Neuronal stem cell (in vitro differentiated cells): ENCODE data around the gene BAIAP2.
A peak's percentile ranks its signal among the peaks of the same experiment; 100 is the strongest.

ENCODE experiments used
- DNase-seq: peaks from one replicate; pipeline ENCODE4 v3.0.0-alpha.2; 2013; ENCODE audit warnings: low spot score
- H2AFZ ChIP-seq: one replicate; pipeline ENCODE4 v1.6.1; 2013; ENCODE audit warnings: mild to moderate bottlenecking, low read length, inconsistent platforms
- H2AK5ac ChIP-seq: 2 replicates; pipeline ENCODE4 v1.6.1; 2013; ENCODE audit warnings: low read depth, mild to moderate bottlenecking, inconsistent platforms, low read length, moderate library complexity, mixed read lengths
- H2BK120ac ChIP-seq: 2 replicates; pipeline ENCODE4 v1.6.1; 2013; ENCODE audit warnings: low read depth, mild to moderate bottlenecking, inconsistent platforms, low read length, moderate library complexity, mixed read lengths
- H2BK12ac ChIP-seq: one replicate; pipeline ENCODE4 v1.6.1; 2013; ENCODE audit warnings: low read length, inconsistent platforms
- H2BK15ac ChIP-seq: 2 replicates; pipeline ENCODE4 v1.6.1; 2013; ENCODE audit warnings: mild to moderate bottlenecking, low read length, inconsistent platforms, mixed read lengths
- H2BK5ac ChIP-seq: one replicate; pipeline ENCODE4 v1.6.1; 2013; ENCODE audit warnings: inconsistent platforms, mild to moderate bottlenecking, low read length, moderate library complexity
- H3K14ac ChIP-seq: one replicate; pipeline ENCODE4 v1.6.1; 2013; ENCODE audit warnings: low read length, inconsistent platforms
- H3K18ac ChIP-seq: 2 replicates; pipeline ENCODE4 v1.6.1; 2013; ENCODE audit warnings: low read length, inconsistent platforms
- H3K23ac ChIP-seq: 2 replicates; pipeline ENCODE4 v1.6.1; 2013; ENCODE audit warnings: low read depth, mild to moderate bottlenecking, mixed read lengths, low read length, inconsistent platforms; ENCODE audit not compliant: poor library complexity
- H3K27ac ChIP-seq: replicated peaks from 3 replicates; pipeline ENCODE4 v1.5.1; 2013; ENCODE audit warnings: low read length, inconsistent platforms
- H3K27me3 ChIP-seq, 3 experiments: 2 replicates each; pipeline ENCODE4 v1.6.1; 2013; ENCODE audit warnings: low read length in 3 of 3, mild to moderate bottlenecking in 2 of 3, inconsistent platforms in 1 of 3, low read depth in 1 of 3, mixed read lengths in 1 of 3, moderate library complexity in 1 of 3; ENCODE audit not compliant: control insufficient read depth in 3 of 3, insufficient read depth in 3 of 3
- H3K36me3 ChIP-seq, 2 donors: replicated peaks in 1 of 2; 2 replicates each; pipeline ENCODE4 v1.6.1; 2013; ENCODE audit warnings: low read length in 2 of 2; ENCODE audit not compliant: control insufficient read depth in 2 of 2, insufficient read depth in 2 of 2
- H3K4ac ChIP-seq: 2 replicates; pipeline ENCODE4 v1.6.1; 2013; ENCODE audit warnings: inconsistent platforms, mild to moderate bottlenecking, low read length, moderate library complexity
- H3K4me1 ChIP-seq, 2 donors: 1 replicate in 1 of 2; 2 replicates in 1 of 2; pipeline ENCODE4 v1.6.1; 2013; ENCODE audit warnings: low read length in 2 of 2, low read depth in 1 of 2; ENCODE audit not compliant: control insufficient read depth in 2 of 2, insufficient read depth in 1 of 2
- H3K4me2 ChIP-seq: one replicate; pipeline ENCODE4 v1.6.1; 2013; ENCODE audit warnings: mild to moderate bottlenecking, low read length, inconsistent platforms; ENCODE audit not compliant: insufficient read depth, poor library complexity, severe bottlenecking
- H3K4me3 ChIP-seq, 2 donors: 2 replicates each; pipeline ENCODE4 v1.5.1; 2013; ENCODE audit warnings: low read length in 2 of 2, mild to moderate bottlenecking in 2 of 2, inconsistent platforms in 1 of 2, moderate library complexity in 1 of 2
- H3K79me1 ChIP-seq: one replicate; pipeline ENCODE4 v1.6.1; 2013; ENCODE audit warnings: low read depth, mild to moderate bottlenecking, inconsistent platforms, low read length, moderate library complexity
- H3K9ac ChIP-seq: one replicate; pipeline ENCODE4 v1.6.1; 2013; ENCODE audit warnings: mild to moderate bottlenecking, low read depth, low read length, inconsistent platforms; ENCODE audit not compliant: poor library complexity
- H3K9me3 ChIP-seq, 2 donors: replicated peaks in 1 of 2; 2 replicates each; pipeline versions ENCODE3 to v1.6.1; 2013; ENCODE audit warnings: low read length in 2 of 2, mild to moderate bottlenecking in 2 of 2, inconsistent platforms in 1 of 2, low read depth in 1 of 2, mixed read lengths in 1 of 2, moderate library complexity in 1 of 2; ENCODE audit not compliant: control insufficient read depth in 2 of 2, insufficient read depth in 1 of 2
- H4K8ac ChIP-seq: one replicate; pipeline ENCODE4 v1.6.1; 2013; ENCODE audit warnings: low read depth, mild to moderate bottlenecking, inconsistent platforms, low read length, moderate library complexity
- H4K91ac ChIP-seq: one replicate; pipeline ENCODE4 v1.6.1; 2013; ENCODE audit warnings: low read length, low read depth, mild to moderate bottlenecking, inconsistent platforms; ENCODE audit not compliant: poor library complexity
- WGBS, 2 donors: extraction: QIAGEN DNeasy Blood & Tissue Kit; methylation state at CpG; one replicate each; pipeline ENCODE4 v1.1.7; 2013; ENCODE audit warnings: missing lambda C conversion rate in 2 of 2, mixed read lengths in 1 of 2; ENCODE audit not compliant: insufficient read length in 2 of 2, insufficient replicate concordance in 1 of 2; ENCODE audit errors: extremely low coverage in 2 of 2; 5-methylcytosine and 5-hydroxymethylcytosine counted together

BAIAP2 gene

GRCh38 chr17:81132197-81132540 lies 97.2 kb downstream of the BAIAP2 start:
- no peak for DNase-seq
- H4K8ac ChIP-seq: no peak overlapping the region
- WGBS, 2 donors: no CpG with 5 or more reads among the region's 11 CpGs
- peaks cover 7% of the 10 kb centered on the region for H3K79me1 ChIP-seq
- H3K9ac ChIP-seq: no peak overlapping the region
- H3K4me1 ChIP-seq: peaks cover 44 to 46% of the 10 kb centered on the region in 2 donors
- peak overlapping the region; percentile 82 for H2BK15ac ChIP-seq
- H3K18ac ChIP-seq: peak overlapping the region; percentile 95
- H3K27ac ChIP-seq: no peak overlapping the region
- no peak overlapping the region for H3K23ac ChIP-seq
- peak overlapping the region; percentile 37 for H3K4ac ChIP-seq
- no peak overlapping the region for H2AFZ ChIP-seq
- no peaks in the 10 kb centered on the region for H3K36me3 ChIP-seq
- no peak overlapping the region for H4K91ac ChIP-seq
- H3K9me3 ChIP-seq: peaks cover 0 to 1% of the 10 kb centered on the region in 2 donors
- H2AK5ac ChIP-seq: peak overlapping the region; percentile 100
- H2BK5ac ChIP-seq: peak overlapping the region; percentile 77
- H3K4me2 ChIP-seq: no peak overlapping the region
- peak overlapping the region; percentile 24 for H2BK120ac ChIP-seq
- H2BK12ac ChIP-seq: peak overlapping the region; percentile 47
- H3K27me3 ChIP-seq: no peaks in the 10 kb centered on the region
- no peak overlapping the region for H3K14ac ChIP-seq
- H3K4me3 ChIP-seq: no peak overlapping the region

- H2BK5ac ChIP-seq: peak overlapping the region; percentile 77
- H2BK15ac ChIP-seq: peak overlapping the region; percentile 97
- no peak for DNase-seq
Observed at GRCh38 chr17:81132770-81133723, 98.1 kb downstream of the BAIAP2 start.

GRCh38 chr17:81134064-81134781 lies 99.3 kb downstream of the BAIAP2 start:
- Histone ChIP-seq H3K4ac (peak overlapping the region; percentile 6), H4K8ac (peak overlapping the region; percentile 23), H2BK5ac (peak overlapping the region; percentile 60), H3K27me3 (no peaks in the 10 kb centered on the region), H3K9ac (peak overlapping the region; percentile 81), H3K9me3 (peaks cover 0 to 14% of the 10 kb centered on the region in 2 donors), H3K4me3 (no peak overlapping the region), H2BK15ac (peak overlapping the region; percentile 97), H4K91ac (no peak overlapping the region), H3K79me1 (peaks cover 14% of the 10 kb centered on the region), H2AFZ (no peak overlapping the region), H3K18ac (peak overlapping the region; percentile 38), H3K4me1 (peaks cover 38 to 48% of the 10 kb centered on the region in 2 donors), H3K36me3 (peaks cover 0 to 3% of the 10 kb centered on the region in 2 donors), H3K4me2 (no peak overlapping the region), H2BK120ac (no peak overlapping the region), H2AK5ac (peak overlapping the region; percentile 100), H2BK12ac (peak overlapping the region; percentile 35), H3K27ac (no peak overlapping the region), H3K23ac (peak overlapping the region; percentile 65), H3K14ac (peak overlapping the region; percentile 63)
- no CpG with 5 or more reads among the region's 28 CpGs for WGBS, 2 donors
- no peak for DNase-seq

More at GRCh38 chr17:81132770-81133723, 98.1 kb downstream of the BAIAP2 start:
- H3K23ac ChIP-seq: no peak overlapping the region
- no CpG with 5 or more reads among the region's 22 CpGs for WGBS, 2 donors
- peak overlapping the region; percentile 24 for H2BK120ac ChIP-seq
- no peak overlapping the region for H2AFZ ChIP-seq
- H3K4me1 ChIP-seq: peaks cover 41 to 45% of the 10 kb centered on the region in 2 donors
- peak overlapping the region; percentile 63 for H3K14ac ChIP-seq
- H3K79me1 ChIP-seq: peaks cover 11% of the 10 kb centered on the region
- H3K4me3 ChIP-seq: no peak overlapping the region
- H3K4me2 ChIP-seq: no peak overlapping the region
- H3K9me3 ChIP-seq: peaks cover 0 to 6% of the 10 kb centered on the region in 2 donors
- peak overlapping the region; percentile 87 for H3K18ac ChIP-seq
- no peak overlapping the region for H3K27ac ChIP-seq
- H3K36me3 ChIP-seq: peaks cover 0 to 3% of the 10 kb centered on the region in 2 donors
- H3K4ac ChIP-seq: no peak overlapping the region
- no peak overlapping the region for H3K9ac ChIP-seq
- no peaks in the 10 kb centered on the region for H3K27me3 ChIP-seq
- H4K91ac ChIP-seq: no peak overlapping the region
- peak overlapping the region; percentile 65 for H4K8ac ChIP-seq
- peak overlapping the region; percentile 100 for H2AK5ac ChIP-seq
- peak overlapping the region; percentile 82 for H2BK12ac ChIP-seq
